Fibroblast of skin of right quadriceps (primary cell): ENCODE data around the gene PTPRN2.

Source experiments
- DNase-seq: peaks from one replicate; pipeline ENCODE4 v3.0.0-alpha.2; 2013

The PTPRN2 gene

GRCh38 chr7:158120316-158120715 lies 467.3 kb downstream of the PTPRN2 start:
- no peak for DNase-seq

DNA sequence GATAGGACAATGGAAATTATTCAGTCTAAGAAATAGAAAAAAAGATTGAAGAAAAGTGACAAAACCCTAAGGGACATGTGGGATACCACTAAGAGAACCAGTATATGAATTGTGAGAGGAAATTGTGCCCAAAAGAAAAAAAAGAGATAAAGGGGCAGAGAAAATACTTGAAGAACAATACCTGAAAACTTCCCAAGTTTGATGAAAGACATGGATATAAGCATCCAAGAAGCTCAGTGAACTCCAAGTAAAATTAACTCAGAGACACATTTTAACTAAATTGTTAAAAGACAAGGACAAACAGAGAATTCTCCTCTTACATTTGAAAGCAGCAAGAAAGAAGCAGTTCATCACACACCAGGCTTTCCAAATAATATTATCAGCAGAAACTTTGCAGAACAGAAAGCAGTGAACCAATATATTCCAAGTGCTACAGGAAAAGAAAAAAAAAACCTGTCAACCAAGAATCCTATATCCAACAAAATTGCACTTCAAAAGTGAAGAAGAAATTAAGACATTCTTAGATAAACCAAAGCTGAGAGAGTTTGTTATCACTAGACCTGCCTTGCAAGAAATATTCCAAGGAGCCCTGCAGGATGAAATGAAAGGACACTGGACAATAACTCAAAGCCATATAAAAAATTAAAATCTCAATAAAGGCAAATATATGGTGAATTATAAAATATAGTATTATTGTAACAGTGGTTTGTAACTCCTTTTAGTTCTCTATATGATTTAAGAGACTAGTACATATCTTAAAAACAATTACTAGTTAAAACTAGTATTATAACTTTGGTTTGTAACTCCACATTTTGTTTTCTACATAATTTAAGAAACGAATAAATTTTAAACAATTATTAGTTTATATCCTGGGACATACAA lies 470.0 kb downstream of the PTPRN2 start:
- no peak for DNase-seq

GRCh38 chr7:158116235-158116634 lies 471.4 kb downstream of the PTPRN2 start:
- no peak for DNase-seq

- no peak for DNase-seq
These were observed 473.4 kb downstream of the PTPRN2 start for GRCh38 chr7:158114056-158114850.

DNA sequence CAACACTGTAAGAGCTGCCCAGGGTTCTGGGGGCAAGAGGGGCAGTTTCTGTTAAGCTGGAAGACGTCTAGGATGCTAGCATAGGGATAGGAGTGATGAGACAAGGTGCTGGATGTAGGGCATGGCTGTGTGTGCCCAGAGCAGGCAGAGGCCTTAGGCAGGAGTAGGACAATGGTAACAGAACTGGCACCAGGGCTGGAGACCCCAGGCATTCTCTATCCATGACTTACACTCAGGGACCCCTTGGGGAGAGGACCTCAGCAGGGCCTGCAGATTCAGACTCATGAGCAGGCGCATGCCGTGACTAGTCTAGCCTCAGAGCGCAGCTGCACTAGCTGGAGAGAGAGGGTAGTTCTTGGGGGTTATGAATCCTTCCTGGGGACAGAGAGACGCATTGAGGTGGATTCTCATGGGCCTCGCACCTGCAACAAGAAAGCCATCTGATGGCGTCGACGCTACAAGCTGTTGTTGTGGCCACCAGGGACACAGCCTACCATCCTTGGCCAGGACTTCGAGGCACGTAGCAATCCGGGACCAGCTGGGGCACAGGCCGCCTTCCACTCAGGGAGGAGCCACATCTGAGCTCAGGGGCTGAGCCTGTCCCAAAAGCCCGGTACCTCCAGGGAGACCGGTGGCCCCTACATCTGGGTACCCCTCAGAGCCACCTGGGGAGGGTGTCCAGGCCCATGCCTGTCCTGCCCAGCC lies 474.1 kb downstream of the PTPRN2 start:
- DNase-seq, result no peak

DNA sequence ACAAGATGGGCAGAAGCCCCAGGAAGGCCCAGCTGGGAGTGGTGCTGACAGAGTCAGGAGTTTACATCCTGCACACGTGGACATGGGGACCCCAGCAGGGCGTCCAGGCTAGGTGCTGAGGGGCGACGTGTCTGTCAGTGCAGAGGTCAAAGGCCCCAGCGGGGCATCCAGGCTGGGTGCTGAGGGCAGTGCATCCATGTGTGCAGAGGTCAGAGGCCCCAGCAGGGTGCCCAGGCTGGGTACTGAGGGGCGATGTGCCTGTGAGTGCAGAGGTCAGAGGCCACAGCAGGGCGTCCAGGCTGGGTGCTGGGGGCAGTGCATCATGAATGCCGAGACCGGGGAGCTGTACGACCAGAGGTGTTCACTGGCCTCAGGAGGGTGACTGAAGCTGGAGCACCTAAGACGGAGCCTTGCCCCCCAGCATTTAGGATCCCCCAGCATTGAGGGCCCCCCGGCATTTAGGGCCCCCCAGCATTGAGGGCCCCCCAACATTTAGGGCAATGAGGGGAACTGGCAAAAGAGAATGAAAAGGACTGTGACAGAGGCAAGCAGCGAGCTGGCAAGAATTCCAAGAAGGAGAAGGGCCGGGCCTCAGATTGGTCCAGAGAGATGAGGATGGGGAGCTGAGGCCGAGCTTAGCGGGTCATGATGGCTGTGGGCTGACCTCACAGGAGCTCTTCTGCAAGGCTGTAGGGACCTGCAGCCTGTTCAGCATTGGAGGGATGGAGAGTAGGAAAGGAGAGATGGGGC lies 474.9 kb downstream of the PTPRN2 start:
- DNase-seq, result no peak

GRCh38 chr7:158111906-158112570 lies 475.6 kb downstream of the PTPRN2 start:
- DNase-seq, result no peak

GRCh38 chr7:158111049-158111751 lies 476.4 kb downstream of the PTPRN2 start:
- DNase-seq, result no peak

- DNase-seq, result no peak
These were observed 477.0 kb downstream of the PTPRN2 start for GRCh38 chr7:158110661-158111048.

DNA sequence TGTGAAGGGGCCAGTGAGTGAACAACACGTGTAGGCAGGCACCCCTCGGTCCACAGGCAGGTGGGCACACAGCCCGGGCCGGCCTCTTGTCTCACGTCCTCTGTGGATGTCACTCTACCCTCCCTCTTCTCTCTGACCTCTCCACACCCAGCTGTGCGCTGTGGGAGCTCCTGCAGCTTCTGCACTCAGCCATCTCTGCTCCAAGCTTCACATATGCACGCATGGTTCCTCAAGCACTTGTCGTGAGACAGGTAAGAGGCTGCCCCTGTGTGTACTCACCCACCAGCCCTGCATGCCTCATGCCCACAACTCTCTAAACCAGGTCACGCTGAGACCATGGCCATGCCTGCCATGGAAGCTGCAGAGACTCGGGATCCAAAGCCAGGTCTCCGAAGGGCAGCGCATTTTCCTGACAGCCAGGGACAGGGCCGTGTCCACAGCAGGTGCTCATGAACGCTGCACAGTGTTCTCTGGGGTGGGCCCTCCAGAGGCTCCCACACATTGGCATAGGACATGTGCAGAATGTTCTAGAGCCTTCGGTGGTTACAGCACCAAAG lies 477.5 kb downstream of the PTPRN2 start:
- DNase-seq, result no peak

GRCh38 chr7:158109364-158110033 lies 478.1 kb downstream of the PTPRN2 start:
- peak; percentile 1 for DNase-seq

DNA sequence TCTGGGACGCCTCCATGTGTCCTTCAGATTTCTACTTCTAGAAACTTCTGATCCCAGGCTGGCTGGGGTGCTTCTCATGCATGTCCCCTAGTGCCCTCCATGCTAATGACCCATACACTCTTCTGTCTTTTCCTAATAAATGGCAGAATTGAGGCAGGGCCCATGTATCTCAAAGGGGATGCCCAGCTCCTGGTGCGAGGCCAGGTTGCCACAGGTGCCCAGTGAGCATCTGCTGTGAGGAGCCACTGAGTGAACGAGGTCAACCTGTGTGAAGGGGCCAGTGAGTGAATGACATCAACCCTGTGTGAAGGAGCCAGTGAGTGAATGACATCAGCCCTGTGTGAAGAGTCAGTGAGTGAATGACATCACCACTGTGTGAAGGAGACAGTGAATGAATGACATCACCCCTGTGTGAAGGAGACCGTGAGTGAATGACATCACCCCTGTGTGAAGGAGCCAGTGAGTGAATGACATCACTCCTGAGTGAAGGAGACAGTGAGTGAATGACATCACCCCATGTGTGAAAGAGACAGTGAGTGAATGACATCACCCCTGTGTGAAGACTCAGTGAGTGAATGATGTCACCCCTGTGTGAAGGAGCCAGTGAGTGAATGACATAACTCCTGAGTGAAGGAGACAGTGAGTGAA lies 478.9 kb downstream of the PTPRN2 start:
- DNase-seq, result no peak

- no peak for DNase-seq
These were observed 479.8 kb downstream of the PTPRN2 start for GRCh38 chr7:158107806-158108205.

- DNase-seq, result no peak
These were observed 481.4 kb downstream of the PTPRN2 start for GRCh38 chr7:158106272-158106671.

GRCh38 chr7:158103378-158103777 lies 484.2 kb downstream of the PTPRN2 start:
- no peak for DNase-seq

GRCh38 chr7:158102897-158103296 lies 484.7 kb downstream of the PTPRN2 start:
- no peak for DNase-seq

- DNase-seq, result no peak
These were observed 485.7 kb downstream of the PTPRN2 start for GRCh38 chr7:158101821-158102450.

DNA sequence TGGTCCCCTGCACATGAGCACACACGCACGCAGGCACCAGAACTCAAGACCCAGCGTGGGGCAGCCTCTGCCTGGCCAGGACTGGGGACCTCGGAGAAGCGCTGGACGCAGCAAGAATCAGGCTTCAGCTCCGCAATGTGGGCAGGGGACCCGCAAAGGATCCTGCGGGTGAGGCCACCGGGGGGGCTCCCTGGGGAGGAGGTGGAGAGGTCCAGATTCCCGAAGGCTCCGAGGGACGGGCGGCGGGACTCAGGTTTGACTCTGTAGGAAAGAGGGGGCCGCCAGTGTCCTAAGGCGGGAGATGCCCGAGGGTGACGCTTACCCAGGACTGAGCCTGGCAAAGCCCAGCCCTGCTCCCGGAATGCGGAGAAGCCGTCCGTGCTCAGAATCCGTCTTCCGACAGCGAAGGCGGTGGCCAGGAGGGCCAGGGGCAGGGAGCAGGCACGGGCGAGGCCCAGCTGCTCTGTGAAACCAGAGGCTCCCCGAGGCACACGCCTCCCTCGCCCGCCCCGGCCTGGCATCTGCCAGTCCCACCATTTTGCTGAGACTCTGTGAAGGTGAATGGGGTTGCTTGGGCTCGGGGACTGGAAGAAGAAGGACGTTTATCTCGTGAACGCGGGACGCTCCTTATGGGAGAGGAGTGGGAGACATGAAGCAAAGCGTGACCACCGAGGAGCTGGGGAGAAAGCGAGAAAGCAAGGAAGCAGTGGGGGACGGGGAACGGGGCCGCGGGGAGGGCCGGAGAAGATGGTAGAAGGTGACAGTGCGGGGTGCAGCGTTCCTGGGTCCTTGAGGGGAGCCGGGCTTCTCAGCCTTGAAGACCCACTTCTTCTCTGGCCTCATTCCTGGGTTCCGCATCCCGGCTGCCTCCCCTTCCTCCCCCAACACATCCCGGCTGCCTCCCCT lies 489.2 kb downstream of the PTPRN2 start:
- DNase-seq, result no peak
